GM18505 (cell line): Measurements from ENCODE around the gene RTRAF.

ENCODE experiments used
- ATAC-seq: cut with Tn5 transposase; IDR thresholded peaks from one replicate; pipeline ENCODE4 v1.9.1; 2021; ENCODE audit not compliant: unreplicated experiment
- POLR2A ChIP-seq: IDR thresholded peaks from 4 replicates; pipeline ENCODE4 v1.6.1; 2011; ENCODE audit warnings: borderline replicate concordance; ENCODE audit not compliant: insufficient read depth, insufficient read length; ENCODE audit errors: extremely low read depth

The RTRAF gene

DNA sequence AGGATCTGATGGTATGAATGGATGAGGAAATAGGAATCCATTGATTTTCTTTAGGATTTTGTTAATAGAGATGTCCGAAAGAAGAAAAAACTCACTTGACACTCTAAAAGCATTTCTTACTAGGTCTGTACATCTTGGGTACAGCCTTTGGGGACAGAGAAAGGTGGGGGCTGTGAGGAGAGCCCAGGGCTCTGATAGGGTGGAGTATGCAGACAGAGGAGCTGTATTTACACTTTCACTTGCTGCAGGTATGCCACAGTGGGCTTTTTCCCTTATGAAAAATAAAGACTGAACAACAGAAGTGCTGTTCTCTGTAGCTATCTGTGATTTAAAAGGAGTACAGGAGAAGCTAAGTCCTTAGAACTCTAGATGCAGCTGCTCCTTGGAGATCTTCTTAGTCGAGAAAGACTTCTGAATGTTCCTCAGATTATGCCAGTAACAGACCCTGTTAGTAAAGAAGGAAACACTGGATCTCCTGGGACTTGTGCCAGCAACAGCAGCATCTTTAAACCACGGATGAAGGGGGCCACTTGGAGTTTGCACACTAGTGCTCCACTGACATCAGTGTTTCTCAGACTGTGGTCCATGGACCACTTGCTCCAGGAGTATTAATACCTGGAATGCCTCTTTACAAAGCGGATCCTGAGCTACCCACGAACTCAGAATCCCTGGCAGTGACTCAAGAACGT is 19.4 kb upstream of the RTRAF start:
- TF ChIP-seq POLR2A = no peak
- no peak for ATAC-seq

DNA sequence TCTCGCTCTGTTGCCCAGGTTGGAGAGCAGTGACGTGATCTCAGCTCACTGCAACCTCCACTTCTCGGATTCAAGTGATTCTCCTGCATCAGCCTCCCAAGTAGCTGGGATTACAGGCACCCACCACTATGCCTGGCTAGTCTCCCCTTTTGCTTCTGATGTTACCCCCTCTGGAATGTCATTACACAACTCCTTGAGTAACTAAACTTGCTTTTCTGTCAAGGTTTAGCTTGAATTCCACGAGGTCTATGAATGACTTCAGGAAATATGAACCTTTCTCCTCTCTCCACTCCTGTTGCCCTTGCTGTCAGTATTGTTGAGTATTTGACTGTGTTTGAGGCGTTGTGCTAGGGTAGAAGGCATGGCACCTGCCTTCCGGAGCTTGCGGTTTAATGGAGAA is 16.8 kb upstream of the RTRAF start:
- TF ChIP-seq POLR2A = no peak
- no peak for ATAC-seq

DNA sequence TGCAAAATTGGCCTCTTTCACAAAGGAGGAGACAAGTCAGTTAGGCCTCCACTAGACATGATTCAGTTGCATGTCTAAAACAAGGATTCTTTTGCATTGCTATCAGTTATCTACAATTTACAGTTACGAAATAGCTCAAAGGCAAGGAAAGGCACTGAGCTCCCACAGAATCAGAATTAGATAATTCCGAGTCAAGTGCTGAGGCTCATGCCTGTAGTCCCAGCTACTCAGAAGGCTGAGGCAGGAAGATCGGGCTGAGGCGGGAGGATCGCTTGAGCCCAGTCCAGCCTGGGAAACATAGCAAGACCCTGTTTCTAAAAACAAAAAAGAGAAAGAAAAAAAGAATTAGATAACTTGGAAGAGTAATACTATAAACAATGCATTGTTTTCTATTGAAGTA is 12.3 kb upstream of the RTRAF start:
- no peak for ATAC-seq
- no peak for TF ChIP-seq POLR2A

DNA sequence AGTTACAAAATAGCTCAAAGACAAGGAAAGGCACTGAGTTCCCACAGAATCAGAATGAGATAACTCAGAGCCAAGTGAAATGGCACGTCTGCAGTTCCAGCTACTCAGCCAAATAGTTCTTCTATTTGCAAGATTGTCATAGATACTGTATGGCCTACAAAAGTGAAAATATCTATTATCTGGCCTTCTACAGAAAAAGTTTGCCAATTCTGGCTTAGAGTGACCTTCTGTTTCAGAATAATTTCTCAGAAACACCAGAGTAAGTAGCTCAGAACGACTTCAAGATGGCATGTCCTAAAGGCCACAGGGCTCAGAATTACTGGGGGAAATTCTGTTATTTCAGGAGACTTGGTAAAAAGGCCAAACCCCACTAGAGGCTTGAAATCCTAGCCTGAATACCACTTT is 10.7 kb upstream of the RTRAF start:
- ATAC-seq = no peak

DNA sequence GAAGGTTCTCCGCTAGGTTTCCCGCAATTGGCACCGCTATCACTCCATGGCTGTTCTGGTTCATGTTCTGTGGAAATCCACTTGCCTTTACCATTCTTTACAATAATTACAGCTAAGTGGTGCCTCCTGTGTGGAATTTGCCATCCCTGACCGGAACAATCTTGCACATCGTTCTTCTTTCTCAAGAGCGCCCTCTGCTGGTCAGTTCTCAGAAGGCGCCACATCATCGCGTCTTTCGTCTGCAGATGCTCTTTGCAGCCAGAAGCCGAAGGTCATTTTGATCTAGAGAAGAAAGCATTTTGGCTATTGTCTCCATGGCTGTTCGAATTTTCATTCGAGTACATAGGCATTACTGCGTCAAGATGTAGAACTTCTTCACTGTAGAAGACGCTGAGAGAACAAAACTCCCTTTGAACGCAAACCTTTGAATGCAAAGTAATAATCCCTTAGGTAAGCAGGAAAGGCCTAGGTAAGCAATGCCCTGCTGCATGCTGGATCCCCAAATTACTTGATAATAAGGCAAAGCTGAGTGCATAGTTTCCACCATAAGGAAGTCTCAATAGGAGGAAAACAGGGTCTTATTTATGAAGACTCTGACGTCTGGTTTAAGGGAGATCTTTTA is 10.1 kb upstream of the RTRAF start:
- ATAC-seq = no peak
- no peak for TF ChIP-seq POLR2A

More for the DNA sequence above, 10.7 kb upstream of the RTRAF start:
- no peak for TF ChIP-seq POLR2A

DNA sequence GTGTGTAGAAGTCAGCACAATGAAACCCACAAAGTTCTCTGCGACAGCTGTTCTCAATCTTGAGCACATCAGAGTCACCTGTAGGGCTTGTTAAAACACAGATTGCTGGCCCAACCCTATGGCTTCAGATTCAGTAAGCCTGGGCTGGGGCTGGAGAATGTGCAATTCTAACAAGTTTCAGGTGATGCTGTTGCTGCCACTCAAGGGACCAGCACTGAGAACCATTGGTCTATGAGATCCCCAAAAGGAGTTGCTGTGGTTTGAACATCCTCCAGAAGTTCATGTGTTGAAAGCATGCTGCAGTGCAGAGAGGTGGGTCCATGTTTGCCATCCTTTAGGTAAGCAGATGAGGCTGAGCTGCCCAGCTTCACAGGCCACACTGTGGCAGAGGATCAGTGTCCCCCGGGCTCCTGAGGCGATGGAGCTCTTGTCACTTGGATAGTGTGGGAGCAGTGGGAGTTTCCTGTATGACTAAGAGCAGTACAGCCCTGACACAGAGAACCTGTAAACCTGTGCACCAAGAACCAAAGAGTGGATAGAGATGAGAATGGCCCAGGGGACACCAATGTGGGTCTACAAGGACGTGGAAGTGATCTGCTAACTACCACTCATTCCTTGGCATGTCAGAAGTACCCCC is 8.0 kb upstream of the RTRAF start:
- TF ChIP-seq POLR2A = no peak
- ATAC-seq = no peak

DNA sequence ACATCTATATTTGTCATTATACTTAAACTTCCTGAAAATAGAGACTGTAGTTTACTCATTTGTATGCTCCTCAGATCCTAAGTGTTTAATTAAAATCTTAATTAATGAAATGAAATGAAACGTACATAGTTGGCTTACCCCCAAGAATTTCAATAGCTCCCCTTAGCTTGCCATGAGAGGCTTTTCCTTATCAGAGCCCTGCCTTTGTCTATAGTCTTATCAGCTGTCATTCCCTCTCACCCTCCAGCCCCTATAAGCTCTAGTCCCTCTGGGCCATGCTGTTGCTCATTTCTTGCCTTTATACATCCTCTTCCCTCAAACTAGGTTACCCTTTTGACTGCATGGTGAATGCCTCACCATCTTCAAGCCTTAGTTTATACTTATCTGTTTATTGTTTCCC is 1.1 kb upstream of the RTRAF start:
- ATAC-seq = no peak
- no peak for TF ChIP-seq POLR2A

DNA sequence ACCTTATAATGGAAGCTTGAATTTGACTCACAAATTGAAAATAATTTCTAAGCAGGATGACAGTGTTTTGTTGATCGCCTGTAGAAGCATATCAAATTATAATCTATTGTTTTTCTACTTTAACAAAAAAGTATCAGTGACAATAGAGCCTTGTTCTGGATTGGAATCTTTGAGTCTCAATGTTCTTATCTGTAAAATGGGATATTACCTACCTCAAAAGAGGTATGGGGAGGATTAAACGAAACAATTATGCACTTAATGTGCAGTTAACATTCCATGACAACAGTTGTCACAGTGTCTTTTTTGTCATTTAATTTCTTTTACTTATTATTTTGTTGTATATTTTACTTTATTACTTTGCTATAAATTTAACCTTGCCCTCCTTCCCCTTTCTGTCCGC is 1.1 kb downstream of the RTRAF start:
- ATAC-seq = no peak
- TF ChIP-seq POLR2A = no peak

DNA sequence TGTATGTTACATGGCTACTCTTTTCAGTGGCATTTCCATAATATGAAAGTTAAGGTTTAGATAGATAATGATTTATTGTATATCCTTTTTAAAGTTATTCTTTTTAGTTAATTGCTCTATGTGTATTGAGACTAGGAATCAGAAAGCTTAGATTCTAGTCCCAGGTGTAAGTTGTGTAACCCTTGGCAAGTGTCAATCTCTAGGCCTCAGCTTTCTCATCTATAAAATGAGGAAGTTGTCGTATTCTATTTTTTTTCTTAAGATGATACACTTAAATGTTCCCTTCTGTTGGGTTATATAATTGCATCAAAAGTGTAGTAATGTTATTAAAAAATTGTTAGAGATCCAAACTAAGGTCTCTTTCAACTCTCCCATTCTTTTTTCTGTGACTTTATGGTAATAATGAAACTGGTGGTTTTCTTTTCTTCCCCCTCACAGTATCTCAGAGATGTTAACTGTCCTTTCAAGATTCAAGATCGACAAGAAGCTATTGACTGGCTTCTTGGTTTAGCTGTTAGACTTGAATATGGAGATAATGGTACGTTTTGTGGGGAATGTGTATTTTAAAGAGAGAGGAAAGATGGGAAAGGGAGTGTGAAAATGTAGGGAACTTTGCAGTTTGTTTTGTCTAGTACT is 4.1 kb downstream of the RTRAF start:
- TF ChIP-seq POLR2A = no peak
- no peak for ATAC-seq

DNA sequence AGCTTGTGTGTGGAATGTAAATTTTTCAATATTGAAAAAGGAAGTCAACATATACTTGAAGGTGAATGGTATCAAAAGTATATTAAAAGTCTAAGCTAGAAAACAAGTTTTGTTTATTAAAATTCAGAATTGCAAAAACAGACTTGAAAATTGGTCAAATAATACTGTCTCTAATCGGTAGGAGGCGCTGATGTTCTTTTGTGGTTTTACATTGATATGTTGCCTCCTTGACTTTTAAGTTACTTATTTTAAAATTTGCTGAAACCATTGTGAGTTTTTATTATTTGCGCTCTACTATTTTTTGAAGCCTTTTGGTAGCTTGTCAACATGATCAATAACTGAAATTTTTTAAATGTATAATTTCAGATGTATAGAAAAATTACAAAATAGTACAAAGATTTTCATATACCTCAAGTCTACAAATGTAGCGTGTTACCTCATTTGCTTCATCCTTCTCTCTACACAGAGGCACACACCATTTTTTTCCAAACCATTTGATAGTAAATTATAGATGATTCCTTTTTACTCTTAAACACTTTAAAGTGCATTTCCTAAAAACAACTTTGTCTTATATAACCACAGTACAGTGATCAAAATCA is 6.9 kb downstream of the RTRAF start:
- ATAC-seq = no peak
- TF ChIP-seq POLR2A = no peak

DNA sequence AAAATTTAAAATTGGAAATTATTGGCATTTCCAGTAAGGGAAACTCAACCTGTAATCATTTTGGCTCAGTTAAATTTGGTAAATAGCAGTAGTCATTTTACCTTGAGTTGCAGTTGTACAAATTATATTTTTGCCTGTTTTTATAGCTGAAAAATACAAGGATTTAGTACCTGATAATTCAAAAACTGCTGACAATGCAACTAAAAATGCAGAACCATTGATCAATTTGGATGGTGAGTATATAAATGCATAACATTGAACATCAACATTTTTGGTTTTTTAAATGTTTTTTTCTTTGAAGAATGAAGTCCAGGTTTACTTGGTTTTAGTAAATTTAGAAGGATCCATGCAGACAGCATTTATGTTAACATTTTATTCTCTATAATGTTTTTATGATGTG is 9.0 kb downstream of the RTRAF start:
- ATAC-seq = no peak
- no peak for TF ChIP-seq POLR2A

DNA sequence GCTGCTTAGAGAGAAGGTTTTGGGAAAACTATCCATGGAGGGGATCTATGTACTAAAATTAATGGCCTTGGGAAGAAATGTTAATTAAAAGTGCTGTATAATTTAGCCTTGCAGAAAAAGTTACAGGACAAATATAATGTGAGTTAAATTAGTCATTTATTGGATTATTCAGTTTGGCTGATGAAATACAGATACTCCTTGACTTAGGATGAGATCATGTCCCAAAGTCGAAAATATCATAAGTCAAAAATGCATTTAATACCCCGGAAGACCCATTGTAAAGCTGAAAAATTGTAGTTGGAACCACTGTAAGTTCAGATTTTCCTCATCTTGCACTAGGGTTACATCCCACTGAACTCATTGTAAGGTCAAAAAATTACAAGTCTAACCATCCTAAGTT is 9.7 kb downstream of the RTRAF start:
- TF ChIP-seq POLR2A = no peak
- ATAC-seq = no peak

DNA sequence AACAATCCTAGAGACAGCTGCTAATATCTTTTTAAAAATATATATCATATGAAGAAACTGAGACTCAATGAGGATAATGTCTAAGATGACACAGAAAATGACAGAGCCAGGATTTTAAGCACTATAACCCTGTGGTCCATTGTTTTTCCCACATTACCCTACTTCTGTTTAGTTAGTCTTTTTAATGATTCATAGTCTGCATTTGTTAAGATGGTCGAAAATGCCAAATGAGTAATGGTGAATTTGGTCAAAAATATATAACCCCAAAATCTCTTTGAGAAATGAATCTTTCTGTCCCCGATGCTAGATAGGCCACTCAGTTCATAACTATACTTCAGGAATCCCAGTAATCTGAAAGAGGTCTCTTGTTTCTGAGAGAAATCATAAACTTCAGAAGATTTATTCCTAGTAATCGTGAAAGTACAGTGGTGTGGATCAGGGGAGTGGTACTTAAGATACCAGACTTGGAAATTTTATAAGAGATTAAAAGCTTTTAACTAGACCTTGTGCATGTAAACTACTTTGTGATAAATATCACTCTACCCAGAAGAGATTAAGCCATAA is 10.8 kb downstream of the RTRAF start:
- no peak for ATAC-seq
- TF ChIP-seq POLR2A = no peak

DNA sequence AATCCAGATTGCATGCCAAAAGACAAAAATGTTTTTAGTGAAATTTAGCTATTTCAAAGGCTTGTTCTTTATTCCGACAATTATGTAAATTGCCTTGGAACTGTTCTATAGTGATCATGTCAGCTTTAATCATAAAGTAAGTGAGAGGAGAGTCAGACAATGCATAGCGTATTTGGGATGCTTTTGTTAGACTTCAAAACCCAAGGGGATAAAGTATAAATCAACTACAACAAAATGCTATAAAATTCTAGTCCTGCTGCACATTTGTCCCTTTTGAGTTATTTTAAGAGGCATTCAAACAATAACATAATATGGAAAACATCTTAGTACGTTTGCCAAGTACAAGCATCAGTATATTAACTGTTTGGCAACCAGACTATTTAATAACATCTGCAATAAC is 11.3 kb downstream of the RTRAF start:
- TF ChIP-seq POLR2A = no peak
- ATAC-seq = no peak

DNA sequence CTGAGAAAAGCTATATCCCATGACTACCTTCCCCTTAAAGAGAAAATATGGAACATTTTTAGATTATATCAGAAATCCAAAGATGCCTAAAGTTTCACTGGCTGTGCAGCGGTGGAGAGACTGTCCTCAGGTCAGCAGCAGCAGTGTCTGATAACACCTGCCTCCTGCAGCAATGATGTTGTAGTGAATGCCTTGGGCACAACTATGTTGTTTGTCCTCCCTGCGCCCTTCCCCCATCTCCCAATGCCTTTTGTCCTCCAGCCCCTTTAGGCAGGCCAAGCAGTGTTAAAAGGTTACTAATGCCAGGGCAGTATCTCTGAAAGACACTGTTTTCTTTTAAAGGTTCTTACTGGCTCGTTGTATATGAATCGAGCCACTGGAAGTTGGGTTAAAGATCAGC is 13.2 kb downstream of the RTRAF start:
- no peak for ATAC-seq
- TF ChIP-seq POLR2A = no peak
